HepG2 (cell line): ENCODE results near the gene RPP14. TPM values are rescaled to one million over a fixed set of nuclear protein-coding genes. Genes with fewer than 3 reads are reported as not detected.

Source experiments
- BCLAF1 ChIP-seq: fragments of 450-650 bp; IDR thresholded peaks from 2 replicates; pipeline ENCODE4 v1.6.1; 2017; ENCODE audit warnings: mild to moderate bottlenecking
- GTF2F1 ChIP-seq: fragments of 150-350 bp; IDR thresholded peaks from 2 replicates; pipeline ENCODE4 v1.6.1; 2014; ENCODE audit warnings: low read length
- LBX2 ChIP-seq: sonication (generic); formaldehyde crosslinking; IDR thresholded peaks from 2 replicates; pipeline ENCODE4 v1.5.0; 2020; ENCODE audit warnings: missing genetic modification reagents, mild to moderate bottlenecking, borderline replicate concordance
- MED1 ChIP-seq: sonication (generic); formaldehyde crosslinking; IDR thresholded peaks from 2 replicates; pipeline ENCODE4 v1.4.0; 2020; ENCODE audit warnings: missing genetic modification reagents
- PHB2 ChIP-seq: fragments of 450-650 bp; IDR thresholded peaks from 2 replicates; pipeline ENCODE4 v1.6.1; 2018; ENCODE audit not compliant: partially characterized antibody
- RAD21 ChIP-seq: fragments of 450-650 bp; formaldehyde crosslinking; IDR thresholded peaks from 2 replicates; pipeline ENCODE4 v1.5.0; 2020; ENCODE audit warnings: mild to moderate bottlenecking
- SP2 ChIP-seq: sonication (generic); formaldehyde crosslinking; IDR thresholded peaks from 2 replicates; pipeline ENCODE4 v1.5.1; 2020; ENCODE audit warnings: mild to moderate bottlenecking, missing genetic modification reagents
- STAT6 ChIP-seq: sonication (generic); formaldehyde crosslinking; IDR thresholded peaks from 2 replicates; pipeline ENCODE4 v1.4.0; 2020; ENCODE audit warnings: missing genetic modification reagents, mild to moderate bottlenecking, borderline replicate concordance
- ZNF597 ChIP-seq: sonication (generic); formaldehyde crosslinking; IDR thresholded peaks from 2 replicates; pipeline ENCODE4 v1.5.0; 2020; ENCODE audit warnings: missing genetic modification reagents
- ZNF646 ChIP-seq: sonication (generic); formaldehyde crosslinking; IDR thresholded peaks from 2 replicates; pipeline ENCODE4 v1.9.0; 2021; ENCODE audit warnings: mild to moderate bottlenecking, missing genetic modification reagents
- ZNF781 ChIP-seq: sonication (generic); formaldehyde crosslinking; IDR thresholded peaks from 2 replicates; pipeline ENCODE4 v1.5.1; 2020; ENCODE audit warnings: borderline replicate concordance, mild to moderate bottlenecking, missing genetic modification reagents; ENCODE audit errors: not compliant biosample characterization
- ZSCAN5A ChIP-seq: sonication (generic); formaldehyde crosslinking; IDR thresholded peaks from 2 replicates; pipeline ENCODE4 v1.8.0; 2022; ENCODE audit warnings: mild to moderate bottlenecking, missing genetic modification reagents, borderline replicate concordance
- polyA plus RNA-seq, 8 experiments: library from polyadenylated mRNA; depleted of rRNA in 3 of 8; stranded (reverse) in 7 of 8; unstranded in 1 of 8; fragments of >200 nt; fragmentation: Illumina TruSeq in 4 of 8; extraction: Trizol in 4 of 8; gene quantifications; 2 replicates each; pipeline versions ENCODE4 v1.2.1 to v1.2.3, GENCODE V29; 2011 to 2016; ENCODE audit warnings: low read depth in 4 of 8, missing spikeins in 1 of 8, mixed read lengths in 1 of 8; ENCODE audit not compliant: insufficient read depth in 1 of 8
- total RNA-seq, 5 experiments: library from RNA; depleted of rRNA; stranded (reverse); fragments of >200 nt; fragmentation: Illumina TruSeq; extraction: Trizol; gene quantifications; 2 replicates each; pipeline ENCODE4 v1.2.3, GENCODE V29; 2016; ENCODE audit warnings: low read depth in 1 of 5

RPP14 gene
- total and polyA plus RNA-seq, 2 of the 13 experiments (the other 11 are each of a cell fraction or from before 2014, with no cell fraction given): 15.4 to 16.2 TPM

GRCh38 chr3:58305882-58306711, at the start of gene RPP14, which contains the start of gene HTD2 (continued):
- TF ChIP-seq ZNF646 (no peak), BCLAF1 (no peak), PHB2 (no peak), MED1 (peak; percentile 66), RAD21 (peak; percentile 44), ZSCAN5A (CRISPR knock-in tag) (peak; percentile 90; the same call in 1 of the 2 replicates), ZNF597 (CRISPR knock-in tag) (no peak), ZNF781 (CRISPR knock-in tag) (no peak), STAT6 (CRISPR knock-in tag) (peak; percentile 62; the same call in 1 of the 2 replicates), LBX2 (CRISPR knock-in tag) (no peak), SP2 (peak; percentile 82), GTF2F1 (no peak)
